Heart left ventricle (tissue), 16 donors: ENCODE data around the gene RPS16. TPM values are rescaled to one million over a fixed set of nuclear protein-coding genes. Genes with fewer than 3 reads are reported as not detected.
A peak's percentile ranks its signal among the peaks of the same experiment; 100 is the strongest.

Experiments
- ATAC-seq, 4 donors: fragments of 200-7000 bp; cut with Tn5 transposase; one replicate each; pipeline ENCODE4 v1.9.1; 2020 to 2022; ENCODE audit warnings: moderate library complexity in 4 of 4, mild to moderate bottlenecking in 3 of 4, moderate number of reproducible peaks in 1 of 4
- DNase-seq, 5 donors: peaks; one replicate each; pipeline ENCODE4 v3.0.0-alpha.2; 2020
- H3K27ac ChIP-seq, 12 donors: fragments of 200-600 bp; sonication (generic) in 4 of 12; one replicate each; pipeline versions ENCODE4 v1.5.0 to v1.8.0; 2016 to 2022; ENCODE audit warnings: mild to moderate bottlenecking in 2 of 12
- H3K27me3 ChIP-seq, 9 donors: fragments of 200-600 bp; sonication (generic) in 2 of 9; one replicate each; pipeline versions ENCODE4 v1.5.1 to v1.8.0; 2016 to 2022; ENCODE audit warnings: mild to moderate bottlenecking in 3 of 9
- H3K36me3 ChIP-seq, 9 donors: fragments of 200-600 bp; sonication (generic) in 2 of 9; one replicate each; pipeline versions ENCODE4 v1.5.0 to v1.8.0; 2018 to 2022; ENCODE audit warnings: mild to moderate bottlenecking in 2 of 9
- H3K4me1 ChIP-seq, 12 donors: fragments of 200-600 bp; sonication (generic) in 4 of 12; one replicate each; pipeline versions ENCODE4 v1.5.0 to v1.8.0; 2016 to 2022; ENCODE audit warnings: mild to moderate bottlenecking in 3 of 12
- H3K4me3 ChIP-seq, 12 donors: fragments of 200-600 bp; sonication (generic) in 4 of 12; one replicate each; pipeline versions ENCODE4 v1.5.0 to v1.8.0; 2017 to 2022; ENCODE audit warnings: mild to moderate bottlenecking in 9 of 12, moderate library complexity in 4 of 12
- H3K9me3 ChIP-seq, 12 donors: fragments of 200-600 bp; sonication (generic) in 4 of 12; one replicate each; pipeline versions ENCODE4 v1.5.0 to v1.8.0; 2016 to 2022; ENCODE audit warnings: mild to moderate bottlenecking in 1 of 12
- CTCF ChIP-seq, 12 donors: fragments of 200-600 bp; sonication (generic) in 4 of 12; IDR thresholded peaks; one replicate each; pipeline versions ENCODE4 v1.5.0 to v1.8.0; 2018 to 2022; ENCODE audit warnings: antibody characterized with exemption in 12 of 12, mild to moderate bottlenecking in 5 of 12
- POLR2A ChIP-seq, 2 donors: fragments of 450-650 bp; IDR thresholded peaks; one replicate each; pipeline ENCODE4 v1.6.1; 2017; ENCODE audit warnings: antibody characterized with exemption in 2 of 2, mild to moderate bottlenecking in 2 of 2, moderate library complexity in 2 of 2
- WGBS, 4 donors: extraction: QIAGEN DNeasy Blood & Tissue Kit in 2 of 4; methylation state at CpG; one replicate each; pipeline versions ENCODE4 v1.1.5 to v1.1.7; 2013 to 2018; 5-methylcytosine and 5-hydroxymethylcytosine counted together
- intact Hi-C, 10 donors: fragments of 100-400 bp; cut with DNase I; formaldehyde crosslinking; loops; one replicate each; pipeline versions ENCODE4 v1.11.1 to v1.14.2; 2022
- polyA plus RNA-seq, 2 donors: library from polyadenylated mRNA; stranded (reverse); fragments of 200-250 nt; gene quantifications; one replicate each; pipeline ENCODE4 v1.2.3, GENCODE V29; 2013
- total RNA-seq, 9 donors: library from RNA; depleted of rRNA in 2 of 9; stranded (reverse); fragments of >200 nt in 2 of 9; fragmentation: NEBNext Ultra II Directional in 3 of 9; extraction: Animal tissue kit (Norgen Biotek cat#: 25700) in 3 of 9; gene quantifications; one replicate each; pipeline versions ENCODE4 v1.1.0 to v1.2.4, GENCODE V29; 2016 to 2023
- donor health status: ischemic (EF 13 %, LVEDD 7.1; RV severe dilation, severe dysfunction).
- donor health status: healthy with polysubstance abuse.
- donor health status: DM: no; HTN: yes; CAD: no.
- donor health status: DM: no; HTN: no; CAD: no.
- donor health status: ischemic (EF 25% LVEDD 6.9; RV normal size, moderate dysfunction).
- donor health status: ischemic (EF 25% LVEDD 5.7; RV mildly dilated, moderate dysfunction).
- donor health status: healthy.
- donor health status: DM: yes; HTN: yes; CAD: no.
- donor health status: ischemic (EF 35%, LVEDD 5.7; RV mildly dilated, moderate dysfunction).
- donor health status: nonischemic (EF 11% LVEDD 7.7; RV severe dilation, severe dysfunction).
- donor health status: DM: yes; HTN: yes; CAD: no.
- donor health status: PGD.
- donor health status: ischemic (EF 29% LVEDD 5.4; RV normal size, mild dysfunction).
- donor health status: nonischemic (EF 23%, LVEDD 6.1; RV moderate dilation, normal function).

RPS16 gene
- total and polyA plus RNA-seq, 11 donors: 617 to 2,656 (median 1,374) TPM

GRCh38 chr19:39413272-39413910 lies 22.4 kb downstream of the RPS16 start:
- DNase-seq: peak; percentile 84 to 91 (median 88)
- H3K27me3 ChIP-seq: peaks cover 0 to 5% (median 0%) of the 10 kb centered on the region in 9 donors
- WGBS, 4 donors: 1 to 8% (median 2%) methylated on average over 14 to 54 of the region's 54 CpGs
- peaks cover 7 to 63% (median 35%) of the 10 kb centered on the region in 12 donors for H3K4me1 ChIP-seq
- peaks cover 0 to 33% (median 27%) of the 10 kb centered on the region in 9 donors for H3K36me3 ChIP-seq
- no peaks in the 10 kb centered on the region for H3K9me3 ChIP-seq
- TF ChIP-seq POLR2A (IDR thresholded peaks at IDR 0.05): no peak
- no peak for TF ChIP-seq CTCF (IDR thresholded peaks at IDR 0.05)
- H3K4me3 ChIP-seq: peak overlapping the region; percentile 61 to 100 (median 85)
- ATAC-seq: peak in 2 of 4 donors; percentile 5
- peak overlapping the region; percentile 74 to 100 (median 99) for H3K27ac ChIP-seq
- intact Hi-C loops: loop anchor here in 7 of 10 donors (2.0 to 10.0 kb wide), 8 partner anchors 17 to 291 kb away; partner anchors contain the start of genes PAK4 (in 2 of the 7), EID2B (in 1 of the 7), RPS16 (in 1 of the 7) and SAMD4B (in 1 of the 7)

- peaks cover 3 to 33% (median 27%) of the 10 kb centered on the region in 9 donors for H3K36me3 ChIP-seq
- no peak for ATAC-seq
- peak overlapping the region; percentile 61 to 100 (median 85) for H3K4me3 ChIP-seq
- peaks cover 0 to 5% (median 0%) of the 10 kb centered on the region in 9 donors for H3K27me3 ChIP-seq
- intact Hi-C loops: loop anchor here in 8 of 10 donors (1.0 to 10.0 kb wide), 12 partner anchors 16 to 291 kb away; partner anchors contain the start of genes PAK4 (in 2 of the 8), RPS16 (in 2 of the 8), SAMD4B (in 2 of the 8) and EID2B (in 1 of the 8)
- H3K4me1 ChIP-seq: peaks cover 7 to 67% (median 37%) of the 10 kb centered on the region in 12 donors
- TF ChIP-seq CTCF (IDR thresholded peaks at IDR 0.05) (peak in 4 of 12 donors; percentile 2 to 35 (median 20)), POLR2A (IDR thresholded peaks at IDR 0.05) (no peak)
- H3K9me3 ChIP-seq: no peaks in the 10 kb centered on the region
- DNase-seq: no peak
- WGBS, 4 donors: 0% methylated on average over 20 to 24 of the region's 24 CpGs
- peak overlapping the region; percentile 74 to 100 (median 99) for H3K27ac ChIP-seq
Measured at GRCh38 chr19:39412867-39413271, 22.9 kb downstream of the RPS16 start.

GRCh38 chr19:39412100-39412866 lies 23.5 kb downstream of the RPS16 start, which contains the start of gene PLEKHG2:
Gene PLEKHG2 (plus strand): TSS chr19:39412669. CDS start chr19:39414087, 1,418 bp downstream.
- intact Hi-C loops: loop anchor here in 8 of 10 donors (1.0 to 10.0 kb wide), 12 partner anchors 15 to 290 kb away; partner anchors contain the start of genes PAK4 (in 2 of the 8), RPS16 (in 2 of the 8), SAMD4B (in 2 of the 8) and EID2B (in 1 of the 8)
- ATAC-seq: peak; percentile 65 to 72 (median 71)
- DNase-seq: peak; percentile 97 to 98 (median 97)
- TF ChIP-seq CTCF (IDR thresholded peaks at IDR 0.05) (peak; percentile 75 to 98 (median 89)), POLR2A (IDR thresholded peaks at IDR 0.05) (peak in 1 of 2 donors; percentile 80)
- H3K4me3 ChIP-seq: peak within 1 kb of the TSS; percentile 61 to 100 (median 85)
- WGBS, 4 donors: 0 to 1% (median 0%) methylated on average over 30 to 60 of the region's 60 CpGs
- H3K9me3 ChIP-seq: no peaks in the 10 kb centered on the region
- H3K4me1 ChIP-seq: peaks cover 7 to 65% (median 37%) of the 10 kb centered on the region in 12 donors
- H3K27me3 ChIP-seq: peaks cover 0 to 5% (median 0%) of the 10 kb centered on the region in 9 donors
- peaks cover 3 to 32% (median 25%) of the 10 kb centered on the region in 9 donors for H3K36me3 ChIP-seq
- peak within 1 kb of the TSS; percentile 94 to 100 (median 99) for H3K27ac ChIP-seq
